HG03378 (cell line): ENCODE results near the gene SV2B.
"Not testable (repeated sequence)": the region's sequence is repeated elsewhere in the genome, so short reads cannot be mapped to it uniquely, and the experiment has no call there.

ENCODE experiments used
- ATAC-seq: cut with Tn5 transposase; IDR thresholded peaks from one replicate; pipeline ENCODE4 v1.9.1; 2021; ENCODE audit warnings: mild to moderate bottlenecking, moderate library complexity; ENCODE audit not compliant: unreplicated experiment

Gene SV2B

DNA sequence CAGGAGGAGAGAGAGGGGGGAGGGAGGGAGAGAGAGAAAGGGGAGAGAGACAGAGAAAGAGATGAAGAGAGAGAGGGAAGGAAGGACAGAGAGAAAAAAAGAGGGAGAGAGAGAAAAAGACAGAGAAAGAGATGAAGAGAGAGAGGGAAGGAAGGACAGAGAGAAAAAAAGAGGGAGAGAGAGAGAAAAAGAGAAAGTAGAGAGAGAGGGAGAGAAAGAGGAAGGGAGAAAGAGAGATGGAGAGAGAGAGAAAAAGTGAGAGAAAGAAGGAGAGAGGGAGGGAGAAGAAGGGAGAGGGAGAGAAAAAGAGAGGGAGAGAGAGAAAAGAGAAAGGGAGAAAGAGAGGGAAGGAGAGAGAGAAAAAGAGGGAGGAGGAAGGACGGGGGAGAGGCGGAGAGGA is 204.2 kb downstream of the SV2B start:
- no peak for ATAC-seq

DNA sequence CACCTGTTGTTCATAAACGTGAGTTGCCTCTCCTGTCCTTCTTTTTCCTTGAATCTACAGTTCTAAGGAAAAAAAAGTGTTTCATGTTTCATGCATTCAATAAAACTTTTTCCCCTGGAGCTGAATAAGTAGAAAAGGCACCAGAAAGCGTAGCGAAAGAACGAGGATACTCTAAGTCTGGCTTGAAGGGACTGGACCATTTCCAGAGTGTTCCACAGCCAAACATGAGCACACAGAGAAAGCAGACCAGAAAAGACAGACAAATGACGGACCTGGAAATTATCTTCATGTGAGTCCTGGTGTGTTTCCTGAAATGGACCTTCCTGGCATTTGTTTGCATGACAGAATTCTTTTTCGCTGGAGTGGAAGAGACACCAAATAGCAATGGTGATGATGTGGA is 204.7 kb downstream of the SV2B start:
- no peak for ATAC-seq

DNA sequence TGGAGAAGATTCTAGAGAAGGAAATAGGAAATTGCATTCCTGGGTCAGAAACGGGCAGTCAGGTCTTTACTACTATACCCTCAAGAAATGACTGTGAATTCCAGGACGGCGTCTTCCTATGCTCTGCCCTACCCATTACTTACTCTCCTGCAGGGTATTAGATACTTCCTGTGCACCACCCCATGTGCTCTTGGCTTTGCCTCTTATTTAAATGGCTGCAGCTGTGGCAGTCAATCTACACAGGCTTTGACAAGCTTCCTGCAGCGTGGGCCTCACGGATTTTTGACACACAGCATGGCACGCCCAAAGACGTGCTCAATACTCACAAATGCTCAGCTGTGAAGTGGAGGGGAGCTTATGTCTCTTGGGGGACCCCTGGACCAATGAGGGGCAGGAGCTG is 206.1 kb downstream of the SV2B start:
- ATAC-seq = no peak

DNA sequence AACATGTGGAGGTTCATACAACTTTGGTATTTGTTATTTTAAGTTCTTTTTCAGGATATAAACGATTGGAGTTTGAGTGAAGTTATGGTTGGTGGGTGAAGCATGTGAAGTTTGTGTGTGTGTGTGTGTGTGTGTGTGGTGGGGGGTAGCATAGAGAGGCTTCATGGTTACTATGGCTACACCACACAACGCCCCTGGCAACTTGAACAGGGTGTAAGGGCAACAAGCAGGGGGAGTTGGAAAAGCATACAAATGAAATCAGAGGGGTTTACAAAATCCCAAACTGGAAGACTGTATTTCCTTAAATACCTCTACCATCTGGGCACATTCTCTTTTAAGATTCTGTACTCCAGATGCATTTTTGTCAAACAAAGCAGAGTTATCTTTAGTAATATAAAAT is 207.5 kb downstream of the SV2B start:
- no peak for ATAC-seq

DNA sequence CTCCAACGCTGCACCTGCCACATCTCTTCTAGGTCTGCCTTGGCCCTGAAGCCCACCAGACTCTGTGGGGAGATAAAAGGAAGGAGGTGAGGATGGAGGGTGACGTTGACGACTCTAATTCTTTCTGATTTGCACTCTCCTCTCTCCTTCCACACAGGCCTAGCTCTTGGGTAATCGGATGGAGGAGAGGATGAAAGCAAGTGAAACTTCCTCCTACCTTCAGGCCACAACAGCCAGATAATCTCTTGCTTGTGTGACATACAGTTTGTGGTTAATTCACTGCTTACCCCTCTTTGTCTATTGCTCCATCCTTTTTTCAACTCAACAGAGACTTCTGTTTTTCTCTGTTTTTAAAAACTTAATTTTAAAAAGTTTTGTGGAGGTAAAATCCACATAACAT is 208.1 kb downstream of the SV2B start:
- ATAC-seq = no peak

DNA sequence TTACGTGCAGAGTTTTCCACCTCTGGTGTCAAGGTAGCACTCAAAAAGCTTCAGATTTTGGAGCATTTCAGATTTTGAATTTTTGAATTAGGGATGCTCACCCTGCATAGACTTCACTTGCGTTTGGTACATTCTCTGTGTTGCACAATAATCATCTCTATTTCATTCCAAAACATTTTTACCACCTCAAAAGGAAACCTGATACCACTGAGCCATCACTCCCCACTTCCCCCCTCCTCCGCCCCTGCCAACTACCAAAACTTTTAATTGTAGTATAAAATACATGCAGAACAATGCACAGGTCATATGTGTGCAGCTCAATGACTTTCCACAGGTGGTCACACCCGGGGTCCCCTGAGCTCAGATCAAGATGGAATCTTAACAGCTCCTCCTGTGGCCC is 208.8 kb downstream of the SV2B start:
- ATAC-seq = no peak

DNA sequence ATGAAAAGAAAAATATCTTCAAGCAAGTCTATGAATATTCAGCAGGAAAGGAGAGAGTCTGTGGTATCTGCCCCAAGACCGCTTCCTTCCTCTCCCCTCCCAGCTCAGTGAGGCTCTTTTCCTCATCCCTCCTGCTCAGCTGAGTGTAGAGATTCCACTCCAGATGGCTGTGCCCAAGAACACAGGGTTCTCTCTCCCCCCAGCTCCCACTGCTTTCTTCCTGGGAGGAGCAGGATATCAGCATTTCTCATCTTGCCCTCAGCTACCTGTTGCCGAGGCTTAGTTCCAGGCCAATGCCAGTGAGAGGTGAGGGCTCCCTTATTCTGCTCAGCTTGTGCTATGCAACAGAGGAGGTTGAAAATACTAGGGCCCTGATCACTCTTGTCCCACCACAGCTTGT is 211.9 kb downstream of the SV2B start:
- no peak for ATAC-seq

DNA sequence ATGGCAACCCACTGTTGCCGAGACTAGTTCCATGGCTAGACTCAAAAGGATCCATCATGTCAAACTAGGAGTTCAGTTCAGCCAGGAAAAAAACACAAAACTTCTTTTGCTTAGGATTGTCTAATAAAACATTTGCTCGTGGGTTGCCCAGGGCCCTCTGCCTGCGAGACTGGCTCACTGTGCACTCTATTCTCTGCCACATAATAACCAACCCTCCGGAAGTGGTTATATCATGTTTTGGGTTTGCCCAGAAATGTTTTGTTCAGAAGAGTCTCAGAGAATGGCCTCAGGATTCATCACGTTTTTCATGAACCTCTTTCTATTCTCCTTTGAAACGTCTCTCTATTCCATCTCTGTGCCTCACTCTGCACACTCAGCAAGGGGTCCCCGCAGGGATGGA is 216.1 kb downstream of the SV2B start:
- no peak for ATAC-seq

DNA sequence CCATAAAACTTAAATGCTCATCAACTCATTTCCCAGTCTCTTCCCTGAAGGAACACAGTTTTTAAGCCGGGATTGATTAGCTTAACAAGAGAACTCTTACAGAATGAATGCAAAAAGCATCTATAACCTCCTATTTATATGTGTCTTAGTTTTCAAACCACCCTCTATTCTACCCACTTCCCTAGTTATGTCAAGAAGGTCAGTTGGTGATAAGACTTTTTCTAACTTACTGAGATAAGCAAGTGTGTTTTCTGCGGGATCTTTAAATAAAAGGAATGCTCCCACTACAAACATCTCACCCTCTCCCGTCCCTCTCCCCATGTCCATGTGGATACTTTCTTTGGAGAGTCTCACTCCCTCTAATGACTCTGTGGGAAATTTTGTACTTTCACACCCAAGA is 218.5 kb downstream of the SV2B start:
- ATAC-seq = no peak

DNA sequence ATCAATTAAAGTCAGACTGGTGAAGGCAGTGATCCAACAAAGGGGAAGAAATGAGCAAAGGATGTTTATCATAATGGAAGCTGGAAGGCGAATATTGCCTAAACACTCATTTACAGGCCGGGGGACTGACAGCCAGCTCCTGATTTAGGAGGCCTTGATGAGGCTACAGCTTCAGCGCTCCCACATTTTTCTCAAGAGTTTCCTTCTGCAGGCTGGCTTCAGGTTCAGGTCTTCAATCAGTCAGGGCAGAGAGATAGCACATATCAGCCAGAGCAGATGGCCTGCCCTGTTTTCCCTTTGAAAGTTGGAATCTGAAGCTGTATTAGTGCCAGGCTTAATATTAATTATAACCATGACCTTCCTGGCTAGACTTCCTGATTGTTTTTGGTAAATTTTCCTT is 218.9 kb downstream of the SV2B start:
- no peak for ATAC-seq

DNA sequence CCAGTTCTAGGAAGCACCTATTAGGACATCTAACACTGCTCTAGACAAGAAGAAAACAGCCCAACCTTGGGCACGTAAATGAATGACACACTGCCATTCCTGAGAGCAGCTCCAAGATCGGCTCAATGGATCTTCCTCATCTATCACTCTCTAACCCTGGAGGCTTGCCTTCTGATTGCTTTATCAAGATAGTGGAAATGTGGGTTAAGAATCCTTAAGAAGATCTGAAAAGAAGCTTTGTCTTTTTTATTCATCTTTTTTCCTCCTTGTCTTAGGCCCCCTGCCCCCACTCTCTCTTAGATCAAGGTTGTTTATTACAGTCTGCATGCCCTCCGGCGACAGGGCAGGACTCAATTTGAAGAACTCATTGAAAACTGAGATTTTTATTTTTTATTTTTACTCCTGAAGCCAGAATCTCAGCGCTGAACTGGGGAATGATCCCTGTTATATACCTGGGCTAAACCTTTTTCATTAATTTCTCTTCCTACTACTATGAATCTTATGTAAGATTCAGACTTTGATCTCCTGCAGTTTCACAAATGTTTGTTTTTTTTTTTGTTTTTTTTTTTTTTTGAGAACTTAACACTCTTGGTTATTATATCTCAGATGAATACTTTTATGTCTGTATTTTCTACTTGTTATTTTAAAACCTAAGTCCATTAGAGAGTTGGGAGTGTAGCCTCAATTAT is 219.5 kb downstream of the SV2B start:
- no peak for ATAC-seq

DNA sequence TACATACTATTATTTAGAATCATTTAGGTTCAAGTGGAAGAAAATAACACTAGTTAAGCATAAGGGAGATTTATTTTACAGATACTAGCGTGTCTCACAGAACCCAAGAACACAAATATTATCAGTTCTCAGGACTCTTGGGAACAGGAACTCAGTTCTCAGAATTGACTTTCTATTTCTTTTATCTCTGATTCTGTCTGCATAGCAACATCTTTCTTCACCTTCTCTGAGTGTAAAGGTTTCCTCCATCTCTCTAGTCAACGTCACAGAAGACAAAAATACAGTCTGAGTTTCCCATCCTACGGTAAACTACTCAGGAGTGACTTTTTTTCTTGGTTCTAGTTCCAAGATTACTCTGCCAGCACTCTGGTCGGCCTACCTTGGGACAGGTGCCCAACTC is 220.0 kb downstream of the SV2B start:
- no peak for ATAC-seq

DNA sequence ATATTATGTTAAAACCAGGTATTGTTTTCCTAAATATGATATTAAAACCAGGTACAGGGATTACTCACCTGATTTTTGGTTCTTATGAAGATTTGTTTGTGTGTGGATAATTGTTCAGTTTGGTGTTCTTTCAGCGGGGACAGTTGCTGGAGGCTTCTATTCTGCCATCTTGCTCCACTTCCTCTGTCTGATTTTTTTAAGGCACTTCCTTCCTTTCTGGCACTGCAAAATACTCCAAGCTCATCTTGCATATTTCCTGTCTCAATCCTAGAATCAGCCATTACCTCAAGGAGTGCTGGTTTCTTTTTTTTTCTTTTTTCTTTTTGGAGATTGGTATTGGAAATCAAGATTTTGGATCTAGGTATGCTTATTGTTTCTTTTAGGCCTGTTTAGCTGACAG is 229.9 kb downstream of the SV2B start:
- ATAC-seq = no peak

DNA sequence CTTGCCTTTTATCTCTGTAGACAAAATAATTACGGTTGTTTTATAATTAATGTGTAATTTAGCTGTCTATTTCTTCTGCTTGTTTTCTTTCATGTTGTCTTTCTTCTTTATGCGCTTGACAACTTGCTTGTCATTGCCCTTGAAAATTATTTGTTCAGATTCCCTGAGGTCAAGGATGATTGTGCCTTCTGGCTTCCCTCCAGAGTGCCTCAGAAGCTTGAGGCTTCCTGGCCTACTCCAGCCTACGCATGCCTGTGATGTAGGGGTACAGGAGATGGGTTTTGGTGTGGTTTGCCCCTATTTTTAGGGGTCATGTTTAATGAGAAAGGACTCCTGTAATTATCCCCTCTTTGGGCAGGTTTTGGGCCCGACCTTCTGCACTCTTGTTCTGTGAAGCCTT is 231.5 kb downstream of the SV2B start:
- ATAC-seq = no peak

DNA sequence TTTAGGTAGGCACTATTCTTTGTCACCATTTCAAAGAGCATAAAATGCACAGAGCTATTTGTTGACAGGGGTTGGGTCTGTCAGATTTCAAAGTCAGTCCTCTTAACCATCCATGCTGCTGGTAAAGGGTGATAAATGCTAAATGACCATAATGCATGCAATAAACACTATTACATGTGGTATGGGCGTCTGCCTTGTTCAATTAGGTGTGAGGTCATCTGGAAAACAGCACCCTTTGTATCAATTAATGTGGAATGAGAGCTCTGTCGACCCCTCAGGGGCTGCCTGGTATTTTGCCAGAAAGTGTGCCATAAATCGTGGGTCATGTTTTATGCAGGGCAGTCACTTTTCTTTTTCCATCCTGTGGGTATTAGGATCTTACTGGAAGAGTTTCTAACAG is 235.6 kb downstream of the SV2B start:
- ATAC-seq = no peak

DNA sequence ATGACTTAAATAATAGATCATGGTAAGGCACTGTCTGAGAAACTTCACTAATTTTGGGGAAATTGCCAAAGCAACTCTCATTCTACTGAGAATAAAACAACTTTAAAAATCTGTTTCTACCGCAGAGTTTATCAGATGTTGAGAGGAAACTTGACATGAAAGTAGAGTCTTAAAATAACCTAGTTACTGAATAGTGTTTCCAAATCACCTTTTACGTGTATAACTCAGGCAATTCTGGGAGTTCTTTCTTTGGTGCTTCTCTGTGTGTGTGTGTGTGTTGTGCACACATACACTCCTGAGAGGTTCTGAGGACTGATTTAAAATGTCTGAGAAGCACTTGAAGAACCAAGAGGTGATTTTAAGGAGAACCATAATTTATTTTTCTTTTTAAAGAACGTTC is 236.6 kb downstream of the SV2B start:
- no peak for ATAC-seq

DNA sequence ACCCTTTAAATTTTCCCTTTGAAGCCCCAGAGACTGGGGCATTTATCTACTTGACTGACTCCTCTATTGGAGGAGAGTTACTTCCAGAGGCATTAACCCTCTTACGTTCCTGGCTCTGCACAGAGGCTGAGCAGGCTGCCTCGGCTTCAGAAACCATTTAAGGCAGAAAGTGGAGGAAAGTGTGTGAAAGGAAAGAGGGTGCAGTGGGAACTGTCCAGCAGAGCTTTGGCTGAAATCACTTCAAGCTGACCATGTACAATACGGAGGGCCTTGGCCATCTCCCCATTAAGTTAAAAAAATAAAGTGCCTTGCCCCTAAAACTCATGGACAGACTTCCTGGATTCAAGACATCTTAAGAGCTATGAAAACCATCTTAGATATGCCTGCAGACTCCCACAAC is 238.7 kb downstream of the SV2B start:
- ATAC-seq = no peak

DNA sequence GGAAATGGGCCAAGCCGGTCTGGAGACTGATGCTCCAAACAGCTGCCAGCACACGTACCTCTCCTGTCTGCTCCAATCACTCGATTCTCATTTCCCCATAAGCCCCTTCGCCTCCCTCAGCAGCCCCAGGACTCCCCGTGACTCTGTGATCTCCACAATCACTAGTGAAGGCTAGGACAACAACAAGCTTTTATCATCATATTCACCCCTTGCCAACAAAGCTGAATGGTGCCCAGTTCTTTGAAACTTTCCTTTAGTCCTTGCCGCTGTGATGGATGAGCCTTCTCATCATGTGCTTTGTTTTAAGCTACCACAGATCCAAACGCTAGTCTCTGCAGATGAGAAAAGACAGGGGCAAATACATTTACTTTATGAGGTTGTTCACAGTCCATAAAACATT is 242.0 kb downstream of the SV2B start:
- ATAC-seq = no peak

DNA sequence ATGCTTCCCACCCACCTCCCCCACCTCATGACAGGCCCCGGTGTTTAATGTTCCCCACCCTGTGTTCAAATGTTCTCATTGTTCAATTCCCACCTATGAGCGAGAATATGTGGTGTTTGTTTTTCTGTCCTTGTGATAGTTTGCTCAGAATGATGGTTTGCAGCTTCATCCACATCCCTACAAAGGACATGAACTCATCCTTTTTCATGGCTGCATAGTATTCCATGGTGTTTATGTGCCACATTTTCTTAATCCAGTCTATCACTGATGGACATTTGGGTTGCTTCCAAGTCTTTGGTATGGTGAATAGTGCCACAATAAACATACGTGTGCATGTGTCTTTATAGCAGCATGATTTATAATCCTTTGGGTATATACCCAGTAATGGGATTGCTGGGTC is 244.9 kb downstream of the SV2B start:
- ATAC-seq = not testable (repeated sequence)

DNA sequence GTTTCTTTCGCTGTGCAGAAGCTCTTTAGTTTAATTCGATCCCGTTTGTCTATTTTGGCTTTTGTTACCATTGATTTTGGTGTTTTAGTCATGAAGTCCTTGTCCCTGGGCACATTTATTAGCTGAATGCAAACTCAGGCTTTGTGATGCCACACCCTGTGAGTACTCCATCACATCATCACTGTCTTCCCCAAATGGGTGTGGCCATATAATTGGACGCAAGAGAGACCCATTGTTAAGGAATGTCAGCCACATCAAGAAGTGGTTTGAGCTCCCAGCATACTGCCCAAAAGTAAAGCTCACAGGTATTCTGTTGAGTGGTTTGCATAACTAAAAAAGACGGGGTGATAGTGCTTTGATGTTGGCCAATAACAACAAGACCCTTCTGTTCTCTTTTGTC is 245.7 kb downstream of the SV2B start:
- no peak for ATAC-seq

DNA sequence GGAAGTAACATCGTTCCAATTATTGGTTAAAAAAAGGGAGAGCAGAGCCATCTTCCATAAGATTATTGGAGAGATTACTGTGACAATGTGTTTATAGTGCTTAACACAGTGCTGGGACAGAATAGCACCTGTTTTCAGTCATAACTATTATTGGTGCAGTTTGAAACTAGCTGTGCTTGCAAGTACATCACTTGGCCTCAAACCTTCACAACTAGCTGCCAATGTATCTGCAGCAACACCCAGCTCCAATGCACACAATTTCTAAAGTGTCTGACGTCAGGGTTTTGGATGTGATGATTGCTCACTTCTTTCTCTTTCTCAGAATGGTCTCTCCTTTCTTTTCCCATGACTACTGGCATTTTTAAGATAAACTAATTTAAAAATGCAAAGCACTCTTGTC is 246.2 kb downstream of the SV2B start:
- no peak for ATAC-seq

DNA sequence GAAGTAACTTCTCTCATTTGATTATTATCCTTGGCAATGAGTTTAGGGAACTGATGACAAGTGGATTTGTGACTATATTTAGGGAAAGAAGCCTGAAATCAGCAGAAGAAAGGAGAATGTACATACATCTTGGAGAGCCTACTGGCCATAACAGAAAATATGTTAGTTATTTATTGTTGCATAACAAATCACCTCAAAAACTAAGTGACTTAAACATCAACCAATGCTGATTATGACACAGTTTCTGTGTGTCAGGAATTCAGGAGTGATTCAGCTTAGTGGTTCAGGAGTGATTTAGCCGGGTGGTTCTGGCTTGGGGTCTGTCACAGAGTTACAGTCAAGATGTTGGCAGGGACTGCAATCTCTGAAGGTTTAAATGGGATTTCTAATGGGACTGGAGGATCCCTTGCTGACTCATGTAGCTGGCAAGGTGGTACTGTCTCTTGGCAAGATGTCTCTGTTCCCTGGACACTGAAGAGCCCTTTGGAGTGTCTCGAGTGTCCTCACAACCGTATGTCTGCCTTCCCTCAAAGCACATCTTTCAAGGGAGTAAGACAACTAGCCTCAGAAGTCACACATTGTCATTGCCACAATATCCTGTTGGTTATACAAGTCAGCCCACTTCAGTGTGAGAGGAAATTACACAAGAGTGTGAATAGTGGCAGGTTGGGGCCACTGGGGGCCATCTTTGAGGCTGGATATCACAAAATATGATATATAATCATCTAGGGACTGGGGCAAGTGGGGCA is 248.9 kb downstream of the SV2B start:
- no peak for ATAC-seq
